Right cardiac atrium (tissue), 5 donors: Measurements from ENCODE around the gene CSN1S1. TPM values are rescaled to one million over a fixed set of nuclear protein-coding genes. Genes with fewer than 3 reads are reported as not detected.

Experiments used
- ATAC-seq, 2 donors: fragments of 200-7000 bp; cut with Tn5 transposase; one replicate each; pipeline versions ENCODE4 v1.8.0 to v1.9.1; 2020; ENCODE audit warnings: moderate library complexity in 2 of 2, mild to moderate bottlenecking in 1 of 2
- DNase-seq, 3 donors: peaks; one replicate each; pipeline ENCODE4 v3.0.0-alpha.2; 2020
- H3K27ac ChIP-seq: one replicate; pipeline ENCODE4 v1.5.1; 2013; ENCODE audit warnings: mild to moderate bottlenecking, low read length, control low read depth, moderate library complexity
- H3K27me3 ChIP-seq: one replicate; pipeline ENCODE4 v1.6.1; 2013; ENCODE audit not compliant: control insufficient read depth, insufficient read depth
- H3K4me1 ChIP-seq: one replicate; pipeline ENCODE4 v1.6.1; 2013; ENCODE audit warnings: low read length; ENCODE audit not compliant: control insufficient read depth, insufficient read depth
- H3K4me3 ChIP-seq: one replicate; pipeline ENCODE4 v1.5.1; 2013; ENCODE audit warnings: low read length, control low read depth
- H3K9me3 ChIP-seq: one replicate; pipeline ENCODE4 v1.6.1; 2013; ENCODE audit warnings: low read length; ENCODE audit not compliant: control insufficient read depth
- WGBS: extraction: QIAGEN DNeasy Blood & Tissue Kit; methylation state at CpG from one replicate; pipeline ENCODE4 v1.1.7; 2013; 5-methylcytosine and 5-hydroxymethylcytosine counted together
- intact Hi-C, 4 donors: fragments of 100-400 bp; cut with DNase I; formaldehyde crosslinking; loops; one replicate each; pipeline versions ENCODE4 v1.11.0 to v1.14.0; 2022 to 2023
- polyA plus RNA-seq: library from polyadenylated mRNA; stranded (reverse); fragments of 200-250 nt; gene quantifications from one replicate; pipeline ENCODE4 v1.2.3, GENCODE V29; 2013
- total RNA-seq, 4 donors: library from RNA; stranded (reverse); fragmentation: NEBNext Ultra II Directional; extraction: Animal tissue kit (Norgen Biotek cat#: 25700); gene quantifications; one replicate each; pipeline ENCODE4 v1.2.1, GENCODE V29; 2021
- donor health status: healthy with polysubstance abuse.
- donor health status: DM: no; HTN: yes; CAD: no.
- donor health status: DM: no; HTN: no; CAD: no.
- donor health status: DM: no; HTN: yes; CAD: no; lungs with severe emphysema.
- donor health status: DM: yes; HTN: yes; CAD: no.

The CSN1S1 gene
- total and polyA plus RNA-seq, 5 donors = not detected

GRCh38 chr4:69994782-69995181, 63.9 kb downstream of the CSN1S1 start:
- Histone ChIP-seq H3K4me3 (no peak overlapping the region), H3K27me3 (no peaks in the 10 kb centered on the region), H3K4me1 (no peaks in the 10 kb centered on the region), H3K27ac (no peak overlapping the region), H3K9me3 (no peaks in the 10 kb centered on the region)
- ATAC-seq (no peak), DNase-seq (no peak)
- intact Hi-C loops = no loop called here
- 79% methylated on average over 5 of the region's 5 CpGs for WGBS

GRCh38 chr4:69995526-69996016, 64.7 kb downstream of the CSN1S1 start, which contains the start of gene STATH:
Gene STATH (plus strand): TSS chr4:69995966. CDS start chr4:69998438, 2,472 bp downstream.
- Histone ChIP-seq H3K27me3 (no peaks in the 10 kb centered on the region), H3K9me3 (no peaks in the 10 kb centered on the region), H3K27ac (no peak within 1 kb of the TSS), H3K4me3 (no peak within 1 kb of the TSS), H3K4me1 (no peaks in the 10 kb centered on the region)
- intact Hi-C loops = no loop called here
- 58% methylated on average over 3 of the region's 3 CpGs for WGBS
- ATAC-seq (no peak), DNase-seq (no peak)

Other genes starting within 250 kb of the CSN1S1 start
- 1 to 10 TPM in 1 of 4 donors, under 1 TPM in 3; 0.51 to 2.7 (median 0.93) TPM for gene SULT1B1, start 170.4 kb upstream of the CSN1S1 start, total RNA-seq
- 0.18 TPM for gene SULT1B1, start 170.4 kb upstream of the CSN1S1 start, polyA plus RNA-seq
- gene SULT1E1, start 70.9 kb upstream of the CSN1S1 start, total RNA-seq = not detected
- 0.11 TPM for gene SULT1E1, start 70.9 kb upstream of the CSN1S1 start, polyA plus RNA-seq
- not detected for gene CSN2, start 34.7 kb downstream of the CSN1S1 start, total RNA-seq
- not detected for gene CSN2, start 34.7 kb downstream of the CSN1S1 start, polyA plus RNA-seq
- gene STATH, start 64.9 kb downstream of the CSN1S1 start, total RNA-seq = not detected
- not detected for gene STATH, start 64.9 kb downstream of the CSN1S1 start, polyA plus RNA-seq
- gene HTN3, start 97.4 kb downstream of the CSN1S1 start, total RNA-seq = not detected
- not detected for gene HTN3, start 97.4 kb downstream of the CSN1S1 start, polyA plus RNA-seq
- gene HTN1, start 119.4 kb downstream of the CSN1S1 start, total RNA-seq = not detected
- not detected for gene HTN1, start 119.4 kb downstream of the CSN1S1 start, polyA plus RNA-seq
- gene PRR27, start 223.2 kb downstream of the CSN1S1 start, total RNA-seq = not detected
- gene PRR27, start 223.2 kb downstream of the CSN1S1 start, polyA plus RNA-seq = not detected